A549 (cell line): ENCODE results near the gene RPL26. TPM values are rescaled to one million over a fixed set of nuclear protein-coding genes. Genes with fewer than 3 reads are reported as not detected.

Source experiments
- ATAC-seq, 2 experiments: fragments of 200-7000 bp in 1 of 2; fragments of >200 bp in 1 of 2; cut with Nextera tagmentation in 1 of 2; cut with Tn5 transposase in 1 of 2; 3 replicates each; pipeline versions ENCODE4 v1.8.0 to v1.9.1; 2018 to 2020; ENCODE audit warnings: mild to moderate bottlenecking in 1 of 2, moderate library complexity in 1 of 2
- CTCF ChIA-PET: fragments of 300-600 bp; sonication (Branson Sonifier 250); formaldehyde crosslinking; extraction: SDS; loops from one replicate; lab custom pipeline; 2021; ENCODE audit warnings: antibody characterized with exemption, inconsistent platforms; lab: Yijun Ruan, JAX
- POLR2A ChIA-PET: fragments of 350-600 bp; formaldehyde crosslinking; extraction: SDS; loops from one replicate; lab custom pipeline; 2021; ENCODE audit warnings: antibody characterized with exemption, inconsistent platforms; lab: Yijun Ruan, JAX
- DNase-seq, 2 experiments: peaks; one replicate each; pipeline versions ENCODE4 v3.0.0 to v3.0.0-alpha.2; 2011 to 2016; ENCODE audit warnings: low read depth in 1 of 2, low spot score in 1 of 2
- FAIRE-seq: peaks from 2 replicates; lab custom pipeline; 2011; peaks lifted over from hg19 to GRCh38; lab: Jason Lieb, UNC
- H3K27ac ChIP-seq, 2 experiments: fragments of >200 bp; sonication (Bioruptor Twin); formaldehyde crosslinking; 3 replicates each; pipeline ENCODE4 v1.5.1; 2016 to 2017
- H3K4me1 ChIP-seq: fragments of >200 bp; sonication (Bioruptor Twin); formaldehyde crosslinking; 3 replicates; pipeline ENCODE4 v1.6.1; 2016
- H3K4me2 ChIP-seq: fragments of >200 bp; sonication (Bioruptor Twin); formaldehyde crosslinking; 3 replicates; pipeline ENCODE4 v1.6.1; 2016
- H3K4me3 ChIP-seq: fragments of >200 bp; sonication (Bioruptor Twin); formaldehyde crosslinking; 3 replicates; pipeline ENCODE4 v1.5.1; 2016
- H3K9me3 ChIP-seq: fragments of >200 bp; sonication (Bioruptor Twin); formaldehyde crosslinking; 3 replicates; pipeline ENCODE4 v1.6.1; 2016
- CBX8 ChIP-seq: fragments of 200-600 bp; sonication (generic); IDR thresholded peaks from 2 replicates; pipeline ENCODE4 v1.6.1; 2016
- CHD4 ChIP-seq: fragments of 200-600 bp; sonication (generic); IDR thresholded peaks from 2 replicates; pipeline ENCODE4 v1.6.1; 2016; ENCODE audit warnings: antibody characterized with exemption, mild to moderate bottlenecking, borderline replicate concordance
- HEYL ChIP-seq: fragments of 250-450 bp; sonication (Bioruptor Pico); IDR thresholded peaks from 2 replicates; pipeline ENCODE4 v1.8.0; 2021; ENCODE audit warnings: mild to moderate bottlenecking, moderate library complexity
- HOXA7 ChIP-seq: fragments of 250-450 bp; sonication (Bioruptor Pico); IDR thresholded peaks from 2 replicates; pipeline ENCODE4 v1.5.0; 2020; ENCODE audit warnings: mild to moderate bottlenecking, moderate library complexity
- HOXB5 ChIP-seq: fragments of 250-450 bp; sonication (Bioruptor Pico); IDR thresholded peaks from 2 replicates; pipeline ENCODE4 v1.5.0; 2020; ENCODE audit warnings: mild to moderate bottlenecking, moderate library complexity
- JUN ChIP-seq, 2 experiments: fragments of >200 bp; sonication (Bioruptor Twin); formaldehyde crosslinking; IDR thresholded peaks; 2 replicates in 1 of 2; 3 replicates in 1 of 2; pipeline ENCODE4 v1.6.1; 2016 to 2017
- POLR2A ChIP-seq: IDR thresholded peaks from 2 replicates; pipeline ENCODE4 v1.6.1; 2012; ENCODE audit warnings: mild to moderate bottlenecking, low read length
- POLR2AphosphoS2 ChIP-seq: conservative IDR thresholded peaks from 2 replicates; pipeline ENCODE4 v1.6.1; 2012; ENCODE audit warnings: low read length, improper control_type of control experiment, inconsistent platforms
- RCOR1 ChIP-seq: fragments of 150-350 bp; IDR thresholded peaks from 2 replicates; pipeline ENCODE4 v1.6.1; 2014; ENCODE audit warnings: antibody characterized with exemption, low read length, low read depth
- RFX5 ChIP-seq: fragments of 450-650 bp; IDR thresholded peaks from 2 replicates; pipeline ENCODE4 v1.7.1; 2014; ENCODE audit warnings: antibody characterized with exemption, mild to moderate bottlenecking, moderate library complexity
- TFCP2L1 ChIP-seq: fragments of 250-450 bp; sonication (Bioruptor Pico); IDR thresholded peaks from 2 replicates; pipeline ENCODE4 v1.5.0; 2021; ENCODE audit warnings: mild to moderate bottlenecking
- TP53 ChIP-seq: fragments of 250-450 bp; sonication (Bioruptor Pico); IDR thresholded peaks from 2 replicates; pipeline ENCODE4 v1.5.0; 2021; ENCODE audit warnings: mild to moderate bottlenecking, moderate library complexity
- ZC3H11A ChIP-seq: fragments of 450-650 bp; IDR thresholded peaks from 2 replicates; pipeline ENCODE4 v1.6.1; 2014; ENCODE audit warnings: antibody characterized with exemption, mild to moderate bottlenecking
- ZFP36 ChIP-seq: fragments of 450-650 bp; IDR thresholded peaks from 2 replicates; pipeline ENCODE4 v1.6.1; 2014; ENCODE audit warnings: borderline replicate concordance; ENCODE audit not compliant: partially characterized antibody
- ZNF302 ChIP-seq: fragments of 250-450 bp; sonication (Bioruptor Pico); IDR thresholded peaks from 2 replicates; pipeline ENCODE4 v1.9.0; 2021; ENCODE audit warnings: inconsistent platforms, mild to moderate bottlenecking, moderate library complexity
- WGBS: methylation state at CpG from one replicate; pipeline ENCODE4 v1.1.6; 2017; ENCODE audit errors: missing lambda C conversion rate; 5-methylcytosine and 5-hydroxymethylcytosine counted together
- polyA plus RNA-seq, 4 experiments: library from polyadenylated mRNA; depleted of rRNA in 3 of 4; stranded (reverse); fragments of >200 nt; fragmentation: RNase III in 1 of 4; extraction: RNeasy Plus Mini Kit Qiagen cat#74134 plus additional on column Dnase treatment in 1 of 4; gene quantifications; 2 replicates in 3 of 4; 3 replicates in 1 of 4; pipeline ENCODE4 v1.2.3, GENCODE V29; 2011 to 2017
- TF ChIP-seq, protein P1 (sequence below): fragments of >200 bp; sonication (Bioruptor Twin); formaldehyde crosslinking; IDR thresholded peaks from 3 replicates; pipeline ENCODE4 v1.5.1; 2016
- TF ChIP-seq, protein P2 (sequence below): IDR thresholded peaks from 2 replicates; pipeline ENCODE4 v1.6.1; 2012; ENCODE audit warnings: low read depth, borderline replicate concordance
- TF ChIP-seq, protein P3 (sequence below): fragments of 250-450 bp; sonication (Bioruptor Pico); IDR thresholded peaks from 2 replicates; pipeline ENCODE4 v1.5.0; 2020; ENCODE audit warnings: low read depth, mild to moderate bottlenecking, moderate library complexity
- TF ChIP-seq, protein P4 (sequence below): fragments of >200 bp; sonication (Bioruptor Twin); formaldehyde crosslinking; IDR thresholded peaks from 3 replicates; pipeline ENCODE4 v1.6.1; 2016
- TF ChIP-seq, protein P5 (sequence below): fragments of >200 bp; sonication (Bioruptor Twin); formaldehyde crosslinking; IDR thresholded peaks from 2 replicates; pipeline ENCODE4 v1.6.1; 2016
- TF ChIP-seq, protein P6 (sequence below): fragments of 250-450 bp; sonication (Bioruptor Pico); IDR thresholded peaks from 2 replicates; pipeline ENCODE4 v1.5.0; 2021; ENCODE audit warnings: mild to moderate bottlenecking, moderate library complexity, borderline replicate concordance
- TF ChIP-seq, protein P7 (sequence below): fragments of 450-650 bp; IDR thresholded peaks from 2 replicates; pipeline ENCODE4 v1.6.1; 2014; ENCODE audit warnings: antibody characterized with exemption
- TF ChIP-seq, protein P8 (sequence below): IDR thresholded peaks from 2 replicates; pipeline ENCODE4 v1.6.1; 2012

The RPL26 gene
- polyA plus RNA-seq, 2 of the 4 experiments (the other 2 are of a cell fraction), result 5,521 to 7,141 TPM

DNA sequence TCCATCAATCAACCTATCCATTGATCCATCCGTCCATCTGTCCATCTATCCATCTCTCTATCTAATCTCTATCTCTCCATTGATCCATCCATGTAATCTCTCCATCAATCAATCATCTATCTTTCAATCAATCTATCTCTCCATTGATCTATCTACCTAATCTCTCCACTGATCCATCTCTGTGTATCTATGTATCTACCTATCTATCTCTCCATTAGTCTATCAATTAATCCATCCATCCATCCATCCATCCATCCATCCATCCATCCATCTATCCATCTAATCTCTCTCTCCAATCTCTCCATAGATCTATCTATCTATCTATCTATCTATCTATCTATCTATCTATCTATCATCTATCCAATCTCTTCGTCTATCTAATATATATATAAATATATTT lies 18.1 kb upstream of the RPL26 start:
- ChIA-PET POLR2A (no interaction called here), CTCF (interaction anchor here (1.1 to 5.0 kb wide), 2 partner anchors 8 to 385 kb away, joined by 3 to 22 read pairs; no protein-coding TSS in a partner anchor)
- 47% methylated on average over 2 of the region's 2 CpGs for WGBS
- Histone ChIP-seq H3K4me3 (no peak overlapping the region), H3K4me2 (no peak overlapping the region), H3K9me3 (no peaks in the 10 kb centered on the region), H3K27ac (no peak overlapping the region), H3K4me1 (no peaks in the 10 kb centered on the region)
- no peak for ATAC-seq
- TF ChIP-seq, protein P1, sequence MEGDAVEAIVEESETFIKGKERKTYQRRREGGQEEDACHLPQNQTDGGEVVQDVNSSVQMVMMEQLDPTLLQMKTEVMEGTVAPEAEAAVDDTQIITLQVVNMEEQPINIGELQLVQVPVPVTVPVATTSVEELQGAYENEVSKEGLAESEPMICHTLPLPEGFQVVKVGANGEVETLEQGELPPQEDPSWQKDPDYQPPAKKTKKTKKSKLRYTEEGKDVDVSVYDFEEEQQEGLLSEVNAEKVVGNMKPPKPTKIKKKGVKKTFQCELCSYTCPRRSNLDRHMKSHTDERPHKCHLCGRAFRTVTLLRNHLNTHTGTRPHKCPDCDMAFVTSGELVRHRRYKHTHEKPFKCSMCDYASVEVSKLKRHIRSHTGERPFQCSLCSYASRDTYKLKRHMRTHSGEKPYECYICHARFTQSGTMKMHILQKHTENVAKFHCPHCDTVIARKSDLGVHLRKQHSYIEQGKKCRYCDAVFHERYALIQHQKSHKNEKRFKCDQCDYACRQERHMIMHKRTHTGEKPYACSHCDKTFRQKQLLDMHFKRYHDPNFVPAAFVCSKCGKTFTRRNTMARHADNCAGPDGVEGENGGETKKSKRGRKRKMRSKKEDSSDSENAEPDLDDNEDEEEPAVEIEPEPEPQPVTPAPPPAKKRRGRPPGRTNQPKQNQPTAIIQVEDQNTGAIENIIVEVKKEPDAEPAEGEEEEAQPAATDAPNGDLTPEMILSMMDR, result no peak
- TF ChIP-seq RFX5 (no peak), HOXA7 (CRISPR knock-in tag) (no peak), JUN (IDR thresholded peaks at IDR 0.05) (no peak), HEYL (CRISPR knock-in tag) (no peak), RCOR1 (no peak), POLR2A (no peak), HOXB5 (no peak), CHD4 (no peak), POLR2AphosphoS2 (no peak), CBX8 (no peak), TP53 (CRISPR knock-in tag) (no peak), TFCP2L1 (CRISPR knock-in tag) (no peak), ZC3H11A (no peak)
- TF ChIP-seq, protein P2, sequence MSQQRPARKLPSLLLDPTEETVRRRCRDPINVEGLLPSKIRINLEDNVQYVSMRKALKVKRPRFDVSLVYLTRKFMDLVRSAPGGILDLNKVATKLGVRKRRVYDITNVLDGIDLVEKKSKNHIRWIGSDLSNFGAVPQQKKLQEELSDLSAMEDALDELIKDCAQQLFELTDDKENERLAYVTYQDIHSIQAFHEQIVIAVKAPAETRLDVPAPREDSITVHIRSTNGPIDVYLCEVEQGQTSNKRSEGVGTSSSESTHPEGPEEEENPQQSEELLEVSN, result no peak
- TF ChIP-seq, protein P3, sequence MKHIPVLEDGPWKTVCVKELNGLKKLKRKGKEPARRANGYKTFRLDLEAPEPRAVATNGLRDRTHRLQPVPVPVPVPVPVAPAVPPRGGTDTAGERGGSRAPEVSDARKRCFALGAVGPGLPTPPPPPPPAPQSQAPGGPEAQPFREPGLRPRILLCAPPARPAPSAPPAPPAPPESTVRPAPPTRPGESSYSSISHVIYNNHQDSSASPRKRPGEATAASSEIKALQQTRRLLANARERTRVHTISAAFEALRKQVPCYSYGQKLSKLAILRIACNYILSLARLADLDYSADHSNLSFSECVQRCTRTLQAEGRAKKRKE (CRISPR knock-in tag), result no peak
- TF ChIP-seq, protein P4, sequence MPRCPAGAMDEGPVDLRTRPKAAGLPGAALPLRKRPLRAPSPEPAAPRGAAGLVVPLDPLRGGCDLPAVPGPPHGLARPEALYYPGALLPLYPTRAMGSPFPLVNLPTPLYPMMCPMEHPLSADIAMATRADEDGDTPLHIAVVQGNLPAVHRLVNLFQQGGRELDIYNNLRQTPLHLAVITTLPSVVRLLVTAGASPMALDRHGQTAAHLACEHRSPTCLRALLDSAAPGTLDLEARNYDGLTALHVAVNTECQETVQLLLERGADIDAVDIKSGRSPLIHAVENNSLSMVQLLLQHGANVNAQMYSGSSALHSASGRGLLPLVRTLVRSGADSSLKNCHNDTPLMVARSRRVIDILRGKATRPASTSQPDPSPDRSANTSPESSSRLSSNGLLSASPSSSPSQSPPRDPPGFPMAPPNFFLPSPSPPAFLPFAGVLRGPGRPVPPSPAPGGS, result no peak
- TF ChIP-seq, protein P5, sequence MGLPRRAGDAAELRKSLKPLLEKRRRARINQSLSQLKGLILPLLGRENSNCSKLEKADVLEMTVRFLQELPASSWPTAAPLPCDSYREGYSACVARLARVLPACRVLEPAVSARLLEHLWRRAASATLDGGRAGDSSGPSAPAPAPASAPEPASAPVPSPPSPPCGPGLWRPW, result no peak
- TF ChIP-seq, protein P6, sequence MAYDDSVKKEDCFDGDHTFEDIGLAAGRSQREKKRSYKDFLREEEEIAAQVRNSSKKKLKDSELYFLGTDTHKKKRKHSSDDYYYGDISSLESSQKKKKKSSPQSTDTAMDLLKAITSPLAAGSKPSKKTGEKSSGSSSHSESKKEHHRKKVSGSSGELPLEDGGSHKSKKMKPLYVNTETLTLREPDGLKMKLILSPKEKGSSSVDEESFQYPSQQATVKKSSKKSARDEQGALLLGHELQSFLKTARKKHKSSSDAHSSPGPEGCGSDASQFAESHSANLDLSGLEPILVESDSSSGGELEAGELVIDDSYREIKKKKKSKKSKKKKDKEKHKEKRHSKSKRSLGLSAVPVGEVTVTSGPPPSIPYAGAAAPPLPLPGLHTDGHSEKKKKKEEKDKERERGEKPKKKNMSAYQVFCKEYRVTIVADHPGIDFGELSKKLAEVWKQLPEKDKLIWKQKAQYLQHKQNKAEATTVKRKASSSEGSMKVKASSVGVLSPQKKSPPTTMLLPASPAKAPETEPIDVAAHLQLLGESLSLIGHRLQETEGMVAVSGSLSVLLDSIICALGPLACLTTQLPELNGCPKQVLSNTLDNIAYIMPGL, result no peak
- TF ChIP-seq, protein P7, sequence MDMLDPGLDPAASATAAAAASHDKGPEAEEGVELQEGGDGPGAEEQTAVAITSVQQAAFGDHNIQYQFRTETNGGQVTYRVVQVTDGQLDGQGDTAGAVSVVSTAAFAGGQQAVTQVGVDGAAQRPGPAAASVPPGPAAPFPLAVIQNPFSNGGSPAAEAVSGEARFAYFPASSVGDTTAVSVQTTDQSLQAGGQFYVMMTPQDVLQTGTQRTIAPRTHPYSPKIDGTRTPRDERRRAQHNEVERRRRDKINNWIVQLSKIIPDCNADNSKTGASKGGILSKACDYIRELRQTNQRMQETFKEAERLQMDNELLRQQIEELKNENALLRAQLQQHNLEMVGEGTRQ, result no peak
- DNase-seq, result no peak
- FAIRE-seq, result no peak

DNA sequence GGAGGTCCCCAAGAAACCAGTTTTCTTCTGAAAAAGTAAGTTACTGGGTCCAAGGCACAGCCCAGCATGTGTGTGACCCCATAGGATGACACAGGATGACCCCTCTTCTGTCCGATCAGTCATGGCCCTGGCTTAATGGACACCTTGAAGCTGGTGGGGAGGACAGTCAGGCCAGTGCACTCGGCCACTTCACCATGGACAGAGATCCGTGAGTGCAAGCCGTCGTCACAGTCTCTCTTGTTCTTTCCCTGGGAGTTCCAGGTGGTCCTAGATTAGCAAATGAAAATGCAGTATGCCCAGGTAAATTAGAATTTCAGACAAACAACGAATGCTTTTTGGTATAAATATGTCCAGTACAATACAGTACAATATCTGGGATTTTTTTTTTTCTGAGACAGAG lies 16.0 kb upstream of the RPL26 start:
- TF ChIP-seq ZNF302 (CRISPR knock-in tag), result no peak
- no peak for TF ChIP-seq ZFP36
- no peak for TF ChIP-seq POLR2A
- TF ChIP-seq, protein P8, sequence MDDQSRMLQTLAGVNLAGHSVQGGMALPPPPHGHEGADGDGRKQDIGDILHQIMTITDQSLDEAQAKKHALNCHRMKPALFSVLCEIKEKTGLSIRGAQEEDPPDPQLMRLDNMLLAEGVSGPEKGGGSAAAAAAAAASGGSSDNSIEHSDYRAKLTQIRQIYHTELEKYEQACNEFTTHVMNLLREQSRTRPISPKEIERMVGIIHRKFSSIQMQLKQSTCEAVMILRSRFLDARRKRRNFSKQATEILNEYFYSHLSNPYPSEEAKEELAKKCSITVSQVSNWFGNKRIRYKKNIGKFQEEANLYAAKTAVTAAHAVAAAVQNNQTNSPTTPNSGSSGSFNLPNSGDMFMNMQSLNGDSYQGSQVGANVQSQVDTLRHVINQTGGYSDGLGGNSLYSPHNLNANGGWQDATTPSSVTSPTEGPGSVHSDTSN, result no peak
- Histone ChIP-seq H3K27ac (no peak overlapping the region), H3K4me3 (no peak overlapping the region), H3K4me2 (no peak overlapping the region), H3K9me3 (no peaks in the 10 kb centered on the region), H3K4me1 (no peaks in the 10 kb centered on the region)
- 39% methylated on average over 6 of the region's 6 CpGs for WGBS
- CTCF ChIA-PET, result interaction anchor here (5.0 to 9.3 kb wide), 2 partner anchors 10 to 16 kb away, joined by 22 to 71 read pairs; partner anchors contain the start of gene RPL26
- ATAC-seq, result no peak
- no peak for FAIRE-seq
- no peak for DNase-seq
- POLR2A ChIA-PET, result no interaction called here
